ENCODE data around the gene CRISPLD2.
A peak's percentile ranks its signal among the peaks of the same experiment; 100 is the strongest.

CRISPLD2 gene

DNA sequence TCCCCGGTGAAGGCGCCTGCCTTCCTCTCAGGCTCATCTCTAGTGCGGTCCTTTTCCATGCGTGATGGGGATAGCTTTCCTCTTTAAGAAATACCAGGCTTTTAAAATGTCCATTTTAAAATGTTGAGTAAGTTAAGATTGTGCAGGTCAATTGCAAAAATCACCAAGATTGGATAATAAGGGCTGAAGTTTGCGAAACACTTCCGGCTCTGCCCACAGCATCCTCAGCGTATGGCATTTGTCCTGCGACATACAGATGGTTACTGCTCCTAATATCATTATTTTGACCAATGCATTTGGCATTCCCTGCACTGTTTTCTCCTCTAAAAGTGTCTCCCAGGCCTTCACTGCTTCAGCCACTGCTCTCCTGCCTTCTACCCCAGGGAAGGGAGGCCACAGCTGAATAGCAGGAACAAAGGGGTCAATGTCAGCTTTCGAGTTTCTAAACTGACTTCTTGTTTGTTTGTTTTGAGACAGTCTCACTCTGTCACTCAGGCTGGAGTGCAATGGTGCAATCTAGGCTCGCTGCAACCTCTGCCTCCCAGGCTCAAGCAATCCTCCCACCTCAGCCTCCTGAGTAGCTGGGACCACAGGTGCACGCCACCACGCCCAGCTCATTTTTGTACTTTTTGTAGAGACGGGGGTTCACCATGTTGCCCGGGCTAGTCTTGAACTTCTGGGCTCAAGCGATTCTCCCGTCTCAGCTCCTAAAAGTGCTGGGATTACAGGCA lies 91.9 kb downstream of the CRISPLD2 start:
- DNase-seq (ENCODE audit: low read depth, low spot score), result no peak

DNA sequence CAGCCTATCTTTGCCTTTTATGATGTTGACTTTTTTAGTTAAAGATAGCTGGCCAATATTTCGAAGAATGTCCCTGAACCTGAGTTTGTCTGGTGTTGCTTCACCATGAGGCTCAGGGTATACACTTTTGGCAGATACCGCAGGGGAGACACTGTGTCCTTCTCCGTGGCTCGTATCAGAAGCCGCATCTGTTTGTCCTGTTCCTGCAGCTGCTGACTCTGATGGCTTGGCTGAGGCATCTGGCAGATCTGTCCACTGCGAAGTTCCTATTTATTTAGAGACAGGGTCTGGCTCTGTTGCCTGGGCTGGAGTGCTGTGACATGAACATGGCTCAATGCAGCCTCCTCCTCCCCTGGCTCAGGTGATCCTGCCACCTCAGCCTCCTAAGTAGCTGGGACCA lies 93.5 kb downstream of the CRISPLD2 start:
- no peak for DNase-seq (ENCODE audit: low read depth, low spot score)

DNA sequence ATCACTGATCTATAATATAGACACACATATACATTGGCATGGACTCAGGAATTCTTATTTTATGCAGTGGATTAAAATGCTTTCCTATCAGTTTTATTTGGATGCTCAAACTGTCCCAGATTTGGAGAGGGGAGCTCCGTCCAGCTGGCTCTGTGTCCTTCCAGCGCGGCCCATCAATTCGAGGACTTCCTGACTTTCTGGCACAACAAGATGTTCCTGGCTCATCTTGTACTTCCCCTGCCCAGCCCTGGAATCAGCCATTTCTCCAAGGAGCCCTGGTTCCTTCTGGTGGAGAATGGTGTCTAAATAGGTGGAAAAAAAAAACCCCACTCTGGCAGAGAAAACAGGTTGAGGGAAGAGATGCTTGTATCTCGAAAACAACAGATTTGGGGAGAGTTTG lies 94.5 kb downstream of the CRISPLD2 start:
- no peak for DNase-seq (ENCODE audit: low read depth, low spot score)

DNA sequence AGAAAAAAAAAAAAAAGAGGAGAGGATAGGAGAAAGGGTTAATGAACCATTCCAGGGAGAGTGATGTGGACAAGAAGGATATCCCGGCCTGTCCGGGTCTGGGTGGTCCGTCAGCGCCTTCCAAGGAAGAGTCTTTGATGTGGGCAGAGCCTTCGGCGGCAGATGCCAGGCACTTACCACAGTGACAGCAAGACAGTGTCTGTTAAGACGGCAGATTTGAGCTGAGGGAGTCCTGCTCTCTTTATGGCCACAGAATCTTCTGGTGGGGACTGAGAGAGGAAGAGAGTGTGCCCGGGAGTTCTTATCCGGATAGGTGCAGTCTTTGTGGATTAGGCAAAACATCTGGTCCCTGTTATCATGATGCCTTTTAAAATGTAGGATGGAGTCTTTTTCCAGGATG lies 96.4 kb downstream of the CRISPLD2 start:
- DNase-seq (ENCODE audit: low read depth, low spot score), result no peak

DNA sequence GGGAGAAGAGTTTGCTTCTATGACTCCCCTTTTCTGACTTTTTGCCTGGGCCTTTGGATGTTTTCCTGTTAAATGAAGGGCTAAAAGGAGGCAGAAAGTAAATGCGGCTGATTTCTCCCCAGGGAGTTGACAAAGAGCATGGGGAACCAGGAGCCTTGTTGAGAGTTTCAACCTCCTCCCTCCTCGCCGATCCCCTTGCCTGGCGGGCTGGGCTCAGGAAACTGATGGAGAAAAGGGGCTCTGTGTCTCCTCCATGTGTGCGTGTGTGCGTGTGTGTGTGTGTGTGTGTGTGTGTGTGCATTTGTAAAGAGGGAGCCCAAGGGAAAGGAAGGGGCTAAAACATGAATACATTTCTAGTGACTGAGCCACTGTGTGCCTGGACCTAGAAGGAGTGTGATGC lies 97.1 kb downstream of the CRISPLD2 start:
- DNase-seq (ENCODE audit: low read depth, low spot score), result no peak

DNA sequence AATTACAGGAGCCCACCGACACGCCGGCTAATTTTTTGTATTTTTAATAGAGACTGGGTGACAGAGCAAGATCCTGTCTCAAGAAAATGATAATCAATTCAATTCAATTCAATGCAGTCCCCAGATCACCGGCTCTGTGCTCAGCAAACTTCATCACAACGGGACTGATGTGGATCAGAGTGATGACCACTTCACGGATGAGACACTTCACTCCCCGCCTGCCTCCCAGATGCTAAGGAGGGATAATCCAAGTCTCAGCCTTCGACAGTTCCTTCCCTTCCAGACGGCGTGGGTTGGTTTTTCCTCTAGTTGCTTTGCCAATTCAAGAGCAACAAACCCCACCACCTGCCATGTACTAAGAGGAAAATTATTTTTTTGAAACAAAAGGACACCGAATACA lies 97.7 kb downstream of the CRISPLD2 start:
- DNase-seq (ENCODE audit: low read depth, low spot score), result no peak

DNA sequence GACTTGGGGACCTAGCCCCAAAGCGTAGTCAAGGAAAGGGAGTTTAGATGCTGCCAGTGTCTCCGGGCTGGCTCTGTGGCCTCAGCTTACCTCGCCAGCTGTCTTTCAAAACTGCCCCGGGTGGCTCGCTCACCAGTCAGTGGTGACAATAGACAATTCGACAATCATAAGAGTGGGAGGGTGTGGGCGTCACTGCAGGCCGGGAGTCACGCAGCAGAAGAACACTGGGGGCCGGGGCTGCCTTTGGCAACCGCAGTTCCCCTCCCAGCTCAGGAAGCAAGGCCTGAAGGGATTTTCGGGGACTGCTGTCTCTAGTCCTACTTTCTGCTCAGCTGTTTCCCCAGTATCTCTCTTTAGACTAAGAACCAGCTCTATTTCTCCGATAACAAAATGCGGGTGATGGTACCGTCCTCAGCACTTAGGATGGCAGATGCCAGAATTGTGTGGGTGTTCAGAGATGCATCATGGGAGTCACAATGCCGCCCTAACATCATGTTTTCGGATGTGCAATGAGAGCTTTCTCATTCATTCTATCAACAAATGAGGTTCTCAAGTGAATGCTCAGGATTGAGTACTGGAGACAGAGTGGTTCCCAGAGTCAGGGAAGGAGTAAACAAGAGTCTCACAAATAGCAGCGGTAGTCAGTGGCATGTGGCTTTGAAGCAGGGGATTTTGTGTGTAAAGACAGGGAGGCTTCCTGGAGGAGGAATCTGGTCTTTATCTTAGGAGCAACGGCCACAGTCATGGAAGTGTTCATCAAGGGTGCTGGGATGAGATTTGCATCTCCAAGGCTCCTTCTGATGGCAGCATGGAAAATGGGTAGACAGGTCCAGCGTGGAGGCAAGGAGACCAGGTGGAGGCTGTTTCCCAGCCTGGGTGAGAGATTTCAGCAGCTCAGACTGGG lies 98.5 kb downstream of the CRISPLD2 start:
- DNase-seq (ENCODE audit: low read depth, low spot score), result no peak

DNA sequence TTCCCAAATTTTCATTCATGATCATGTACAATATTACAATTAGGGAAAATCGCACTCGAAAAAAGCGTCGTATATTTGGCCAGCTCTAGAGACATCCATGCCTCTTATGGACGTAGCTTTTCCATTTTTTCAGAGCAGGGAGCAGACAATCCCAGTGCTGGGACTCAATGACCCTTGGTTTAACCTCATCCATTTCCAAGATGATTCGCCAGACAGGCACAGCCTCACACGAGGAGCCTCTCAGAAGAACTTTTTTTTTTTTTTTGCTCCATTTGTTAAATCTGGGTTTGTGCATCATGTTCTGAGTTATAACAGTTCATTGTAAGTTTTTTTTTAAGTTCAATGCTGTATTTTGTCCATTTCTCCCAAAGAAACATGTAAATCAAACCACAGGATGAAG lies 99.5 kb downstream of the CRISPLD2 start:
- DNase-seq (ENCODE audit: low read depth, low spot score), result no peak

DNA sequence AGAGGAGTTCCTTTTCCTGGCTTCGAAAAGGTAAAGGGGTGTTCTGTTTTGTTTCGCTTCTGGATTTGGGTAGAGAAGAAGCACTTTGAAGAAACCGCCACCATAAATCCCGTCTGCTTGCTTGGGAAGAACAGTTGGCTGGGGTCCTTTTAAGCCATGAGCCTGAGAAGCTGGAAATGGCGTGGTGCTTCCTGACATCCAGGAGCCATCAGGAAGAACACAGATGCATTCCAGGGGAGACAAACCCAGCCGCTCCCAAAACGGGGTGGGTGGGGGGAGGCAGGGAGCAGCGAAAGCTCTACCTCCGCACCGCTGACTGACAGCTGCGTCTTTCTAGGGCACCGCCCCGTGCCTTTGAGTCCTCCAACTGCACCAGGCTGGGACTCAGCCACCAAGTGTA lies 99.9 kb downstream of the CRISPLD2 start:
- DNase-seq (ENCODE audit: low read depth, low spot score), result no peak

DNA sequence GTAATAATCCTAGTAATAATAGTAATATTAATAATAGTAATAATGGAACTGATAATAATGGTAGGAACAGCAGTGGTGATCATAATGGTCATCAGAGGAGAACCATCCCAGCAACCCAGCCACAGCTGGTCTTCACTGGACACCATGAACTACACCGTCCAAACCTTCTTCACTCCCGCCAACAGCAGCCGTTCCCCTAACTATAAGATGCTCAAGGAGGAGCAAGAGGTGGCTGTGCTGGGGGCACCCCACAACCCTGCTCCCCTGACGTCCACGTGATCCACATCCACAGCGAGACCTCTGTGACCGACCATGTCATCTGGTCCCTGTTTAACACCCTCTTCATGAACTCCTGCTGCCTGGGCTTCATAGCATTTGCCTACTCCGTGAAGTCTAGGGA lies 100.5 kb downstream of the CRISPLD2 start:
- no peak for DNase-seq (ENCODE audit: low read depth, low spot score)

DNA sequence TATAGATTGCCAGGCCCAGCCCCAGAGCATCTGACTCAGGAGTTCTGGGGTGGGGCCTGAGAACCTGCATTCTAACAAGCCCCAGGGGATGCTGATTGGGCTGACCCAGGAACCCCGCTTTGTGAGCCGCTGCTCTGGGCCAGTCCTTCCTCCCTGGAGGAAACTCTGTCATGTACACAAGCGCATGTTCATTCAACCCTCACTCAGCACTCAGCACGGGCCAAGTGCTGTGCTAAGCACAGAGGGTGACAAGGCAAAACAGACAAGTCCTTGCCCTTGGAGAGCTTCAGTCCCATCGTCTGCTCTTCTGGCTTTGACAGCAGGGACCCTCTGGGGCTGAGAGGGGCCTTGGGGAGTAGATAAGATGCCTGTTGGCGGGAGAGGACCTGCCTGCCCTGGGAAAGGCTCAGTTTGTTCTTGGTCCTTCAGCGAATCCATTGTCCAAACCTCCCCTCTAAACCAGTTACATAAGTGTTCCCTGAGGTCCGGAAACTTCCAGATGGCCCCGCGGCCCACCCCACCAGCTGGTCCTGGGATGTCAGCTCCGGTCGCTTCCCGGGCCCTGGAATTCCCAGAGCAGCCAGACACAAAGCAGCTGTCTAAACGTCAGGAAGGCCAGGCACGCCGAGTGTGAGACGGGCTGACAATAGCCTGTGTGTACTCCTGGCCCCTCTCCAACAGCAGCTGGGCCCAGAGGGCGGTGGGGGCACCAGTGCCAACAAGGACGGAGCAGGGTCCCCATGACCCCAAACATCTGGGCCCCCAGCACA lies 102.8 kb downstream of the CRISPLD2 start:
- DNase-seq (ENCODE audit: low read depth, low spot score), result no peak

DNA sequence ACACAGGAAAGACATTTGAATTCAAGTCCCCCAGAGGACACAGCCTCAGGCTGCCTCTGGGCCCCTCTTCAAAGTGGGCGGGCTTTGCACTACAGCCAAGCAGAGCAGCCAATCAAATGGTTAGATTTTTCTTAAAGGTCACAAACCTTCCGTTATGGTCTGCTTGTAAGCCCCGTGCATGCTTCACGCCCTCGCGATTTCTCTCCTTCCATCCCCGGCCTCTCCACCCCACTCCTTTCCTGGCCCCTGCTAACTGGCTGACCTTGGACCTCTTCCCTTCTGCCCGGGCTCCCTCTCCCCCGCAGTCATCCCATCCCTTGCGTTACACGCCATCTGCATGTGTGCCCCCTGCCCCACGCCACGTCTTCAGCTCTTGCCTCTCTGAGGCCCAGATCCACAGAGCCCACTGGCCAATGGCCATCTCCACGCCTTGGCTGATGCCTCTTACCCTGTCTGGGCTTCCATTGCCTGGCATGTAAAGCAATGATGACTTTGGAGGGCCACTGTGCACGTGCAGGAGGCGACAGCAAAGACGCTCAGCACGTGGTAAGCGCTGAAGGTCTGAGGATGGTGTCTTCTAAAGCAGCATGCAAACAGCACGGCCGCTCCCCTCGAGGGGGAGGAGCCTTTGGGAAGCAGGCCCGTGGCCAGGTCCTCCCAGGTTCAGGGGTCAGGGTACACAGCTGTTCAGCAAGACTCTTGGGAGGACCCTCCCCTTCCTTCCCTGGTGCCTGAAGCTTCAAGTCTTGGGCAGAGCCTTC lies 104.7 kb downstream of the CRISPLD2 start:
- no peak for DNase-seq (ENCODE audit: low read depth, low spot score)

DNA sequence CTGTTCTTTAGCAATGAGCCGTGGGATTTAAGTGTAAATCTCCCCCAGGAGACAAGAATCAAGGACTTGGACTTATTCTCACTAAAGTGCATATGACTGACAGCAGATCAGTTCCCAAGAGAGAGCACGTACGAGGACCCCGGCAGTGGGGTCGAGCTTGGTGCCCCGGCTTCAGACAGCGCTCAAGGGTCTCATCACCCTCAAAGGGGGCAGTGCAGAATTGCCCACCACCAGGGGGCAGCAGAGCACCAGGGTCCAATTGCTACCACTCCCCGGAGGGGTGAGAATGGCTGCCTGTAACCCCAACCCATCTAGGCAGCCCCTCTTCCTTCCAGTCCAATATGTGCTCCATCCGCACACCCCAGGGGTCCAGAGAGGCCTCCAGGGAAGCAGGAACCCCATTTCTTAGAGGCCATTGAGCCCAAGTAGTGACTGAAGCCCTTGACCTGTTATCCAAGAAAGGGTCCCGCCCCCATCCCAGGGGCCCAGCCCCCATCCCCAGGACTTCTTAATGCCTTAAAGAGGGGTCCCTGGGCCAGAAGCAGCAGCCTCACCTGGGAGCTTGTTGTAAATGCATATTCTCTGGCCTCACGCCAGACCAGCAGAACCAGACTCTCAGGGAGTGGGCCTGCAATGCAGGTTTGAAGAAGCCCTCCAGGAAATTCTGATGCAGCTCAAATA lies 105.4 kb downstream of the CRISPLD2 start:
- DNase-seq (ENCODE audit: low read depth, low spot score), result peak; percentile 32

DNA sequence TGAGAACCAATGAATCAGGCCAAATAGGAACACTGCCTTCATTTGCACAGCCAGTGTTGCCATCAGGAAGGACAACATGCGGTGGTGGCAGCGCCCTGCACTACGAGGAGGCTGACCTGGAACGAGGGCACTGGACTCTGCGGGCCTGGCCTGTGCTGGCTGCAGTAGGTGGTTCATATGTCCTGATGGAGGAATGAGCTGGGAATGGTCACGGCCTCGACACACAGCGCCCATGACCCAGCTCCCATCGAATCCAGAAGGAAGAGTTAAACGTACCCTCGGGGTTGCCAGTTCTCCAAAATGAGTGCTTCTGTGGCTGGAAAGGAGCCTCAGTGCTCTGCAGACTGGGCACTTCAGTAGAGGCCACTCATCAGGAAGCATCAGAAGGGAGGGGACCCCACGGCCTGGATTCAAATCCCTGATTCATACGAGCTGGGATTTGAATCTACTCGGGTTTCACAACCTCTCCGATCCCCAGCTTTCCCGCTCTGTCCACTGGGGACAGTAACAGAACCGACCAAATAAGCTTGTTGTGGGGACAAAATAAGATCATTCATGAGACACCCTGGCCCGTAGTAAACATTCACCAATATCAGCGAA lies 106.1 kb downstream of the CRISPLD2 start:
- no peak for DNase-seq (ENCODE audit: low read depth, low spot score)

DNA sequence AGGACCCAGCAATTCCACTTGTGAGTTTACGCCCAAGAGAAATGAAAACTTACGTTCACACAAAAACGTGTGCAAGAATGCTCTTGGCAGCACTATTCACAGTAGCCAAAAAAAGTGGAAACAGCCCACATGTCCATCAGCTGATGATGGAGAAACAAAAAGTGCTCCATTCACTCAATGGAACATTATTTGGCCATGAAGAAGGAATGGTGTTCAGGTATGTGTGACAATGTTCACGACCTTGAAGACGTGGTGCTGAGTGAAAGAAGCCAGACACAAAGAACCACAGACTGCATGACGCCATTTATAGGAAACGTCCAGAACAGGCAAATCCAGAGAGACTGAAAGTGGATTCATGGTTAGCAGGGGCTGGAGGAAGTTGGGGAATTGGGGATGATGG lies 106.7 kb downstream of the CRISPLD2 start:
- DNase-seq (ENCODE audit: low read depth, low spot score), result no peak

DNA sequence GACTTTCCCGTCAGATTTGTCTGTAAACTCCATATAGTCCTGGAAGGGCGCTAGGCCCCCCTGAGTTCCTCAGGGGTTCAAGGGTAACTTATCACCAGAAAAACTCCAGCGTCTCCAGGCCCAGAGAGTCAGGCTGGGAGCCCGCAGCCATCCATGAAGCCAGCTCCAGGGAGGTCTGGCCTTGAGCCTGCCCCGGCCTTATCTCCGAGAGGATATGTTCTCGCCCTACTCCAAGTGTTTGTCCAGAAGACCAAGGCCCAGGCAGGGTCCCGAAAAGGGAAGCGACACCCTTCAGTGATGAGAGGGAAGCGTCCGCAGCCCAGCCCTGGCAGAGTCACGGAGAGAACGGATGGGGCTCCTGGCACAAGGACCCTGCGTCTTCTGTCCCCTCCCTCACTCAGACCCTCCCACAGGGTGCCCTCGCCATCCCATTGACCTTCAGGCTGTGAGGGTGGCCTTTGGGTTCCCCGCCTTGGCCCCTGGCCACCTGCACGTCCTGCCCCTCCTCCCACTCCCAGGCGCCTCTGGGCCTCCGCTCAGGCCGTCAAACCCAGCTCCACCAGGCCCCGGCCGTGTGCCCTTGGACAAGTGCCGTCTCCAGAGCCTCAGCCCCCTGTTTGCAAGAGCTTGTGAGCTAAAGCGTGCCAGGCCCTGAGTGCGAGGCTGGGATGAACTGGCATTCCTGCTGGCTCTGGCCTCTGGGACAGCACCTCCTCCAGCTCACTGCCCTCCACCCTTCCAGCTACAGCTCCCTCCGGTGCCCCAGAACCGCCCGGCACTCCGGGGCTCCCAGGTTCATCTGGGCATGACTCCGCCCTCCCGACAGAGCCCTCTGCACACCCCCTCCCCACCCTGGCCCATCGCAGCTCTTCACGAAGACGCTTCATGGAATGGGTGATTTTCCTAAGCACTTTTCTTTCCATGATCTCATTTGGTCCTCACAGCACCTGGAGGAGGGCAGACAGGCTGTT lies 108.1 kb downstream of the CRISPLD2 start:
- no peak for DNase-seq (ENCODE audit: low read depth, low spot score)

DNA sequence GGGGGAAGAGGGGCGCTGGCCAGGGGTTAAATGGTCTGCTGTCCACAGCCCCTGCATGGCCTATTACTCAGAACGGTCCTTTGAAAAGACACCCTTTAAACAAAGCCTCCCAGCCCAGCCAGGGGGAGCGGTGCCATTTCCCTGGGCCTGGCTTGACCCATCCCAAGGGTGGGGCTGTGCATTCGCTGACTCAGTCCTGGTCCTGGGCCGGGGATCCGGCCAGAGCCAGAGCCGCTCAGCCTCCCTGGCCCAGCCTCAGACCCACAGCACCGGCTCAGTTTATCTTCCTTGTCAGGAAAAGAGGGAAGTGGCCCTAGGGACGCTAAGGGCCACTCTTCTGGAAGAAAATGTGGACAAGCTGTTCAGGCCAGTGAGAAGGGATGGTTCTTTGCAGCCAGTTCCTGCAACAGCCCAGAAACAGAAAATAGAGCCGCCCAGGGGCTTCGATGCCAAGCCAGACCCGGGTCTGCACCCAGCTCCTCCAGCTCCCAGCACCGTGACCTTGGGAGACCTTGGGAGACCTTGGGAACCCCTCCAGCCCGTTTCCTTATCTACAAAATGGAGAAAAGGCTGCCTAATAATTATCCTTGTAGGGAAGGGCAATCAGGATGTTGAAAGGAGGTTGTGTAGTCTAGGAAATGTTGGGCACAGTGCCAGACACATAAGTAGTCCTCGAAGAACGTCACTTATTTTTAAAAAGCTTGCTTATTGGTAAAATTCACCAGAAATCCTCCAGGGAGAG lies 109.1 kb downstream of the CRISPLD2 start:
- DNase-seq (ENCODE audit: low read depth, low spot score), result no peak

DNA sequence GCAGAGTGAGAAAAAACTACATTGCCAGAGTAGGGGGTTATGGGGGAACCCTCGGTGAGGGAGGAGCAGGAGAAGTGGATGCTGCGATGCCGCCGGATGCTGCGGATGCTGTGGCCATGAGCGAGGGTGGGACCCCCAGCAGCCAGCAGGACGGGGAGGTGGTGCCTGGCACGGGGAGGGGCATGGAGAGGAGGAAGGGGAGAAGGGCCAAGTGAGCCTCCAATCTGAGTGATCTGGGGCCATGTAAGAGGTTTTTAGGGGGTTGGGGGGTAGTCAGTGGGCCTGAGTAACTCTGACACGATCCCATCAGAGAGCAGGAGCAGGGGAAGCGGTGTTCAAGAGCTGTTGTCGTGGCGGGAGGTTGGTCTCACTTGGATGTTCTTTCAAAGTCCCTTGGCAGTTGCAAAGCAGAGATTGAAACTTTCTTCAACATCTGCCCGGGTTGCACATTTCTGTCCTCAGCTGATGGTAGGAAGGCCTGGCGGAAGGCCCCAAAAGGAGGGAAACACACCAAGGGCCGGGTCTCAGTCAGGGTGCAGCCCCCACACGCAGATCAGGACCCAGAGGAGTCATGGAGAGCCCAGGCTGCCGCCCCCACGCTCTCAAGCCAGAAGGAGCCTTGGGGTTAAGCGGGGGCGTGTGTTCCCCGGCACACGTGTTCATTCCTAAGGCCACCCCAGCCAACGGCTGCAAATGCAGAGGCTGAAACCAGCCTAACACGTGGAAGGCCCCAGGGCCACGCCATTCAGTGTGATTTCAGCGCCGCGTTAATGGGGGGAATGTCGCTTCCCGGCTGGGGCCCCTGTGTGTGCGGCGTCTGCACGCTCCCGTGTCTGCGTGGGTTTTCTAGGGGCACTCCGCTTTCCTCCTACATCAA lies 109.9 kb downstream of the CRISPLD2 start:
- no peak for DNase-seq (ENCODE audit: low read depth, low spot score)

All from activated naive CD8-positive, alpha-beta T cell treated with anti-CD3 and anti-CD28 coated beads, Interleukin-2, amount 50 U/mL, for 16 hours (primary cell).